Gastrocnemius medialis (tissue), 4 donors: ENCODE measurements around the gene NDRG2.

Experiments used
- CTCF ChIP-seq, 5 experiments: fragments of 450-650 bp in 3 of 5; fragments of 200-600 bp in 2 of 5; sonication (generic) in 2 of 5; IDR thresholded peaks in 4 of 5; conservative IDR thresholded peaks in 1 of 5; 1 replicate in 4 of 5; 2 replicates in 1 of 5; pipeline ENCODE4 v1.5.1; 2016 to 2019; ENCODE audit warnings: antibody characterized with exemption in 5 of 5, mild to moderate bottlenecking in 3 of 5, moderate library complexity in 3 of 5
- POLR2A ChIP-seq, 2 donors: fragments of 450-650 bp; IDR thresholded peaks; one replicate each; pipeline ENCODE4 v1.6.1; 2017; ENCODE audit warnings: antibody characterized with exemption in 2 of 2, mild to moderate bottlenecking in 2 of 2, moderate library complexity in 2 of 2

GRCh38 chr14:21072031-21072473 is 47.2 kb upstream of the NDRG2 start:
- TF ChIP-seq POLR2A (IDR thresholded peaks at IDR 0.05) (no peak), CTCF (IDR thresholded peaks at IDR 0.05 in 4 of 5, conservative IDR thresholded peaks at IDR 0.05 in 1 of 5) (no peak)
